Nephron progenitor cell (in vitro differentiated cells): ENCODE data around the gene HOXC6.

Experiments
- DNase-seq: peaks from one replicate; pipeline ENCODE4 v3.0.0; 2021
- H3K27ac Mint-ChIP-seq: 2 replicates; pipeline ENCODE4 v1.8.0; 2021; ENCODE audit warnings: mild to moderate bottlenecking, moderate library complexity, mixed read lengths
- H3K27me3 Mint-ChIP-seq: 2 replicates; pipeline ENCODE4 v1.8.0; 2021; ENCODE audit warnings: mild to moderate bottlenecking, low read depth, mixed read lengths; ENCODE audit not compliant: poor library complexity
- H3K36me3 Mint-ChIP-seq: 2 replicates; pipeline ENCODE4 v1.8.0; 2021; ENCODE audit warnings: low read depth, mixed read lengths
- H3K4me1 Mint-ChIP-seq: 2 replicates; pipeline ENCODE4 v1.8.0; 2021; ENCODE audit warnings: mixed read lengths
- H3K4me3 Mint-ChIP-seq: 2 replicates; pipeline ENCODE4 v1.8.0; 2021; ENCODE audit warnings: mild to moderate bottlenecking, moderate library complexity, mixed read lengths
- H3K9me3 Mint-ChIP-seq: 2 replicates; pipeline ENCODE4 v1.8.0; 2021; ENCODE audit warnings: mild to moderate bottlenecking, moderate library complexity, mixed read lengths
- CTCF ChIP-seq: fragments of 200-600 bp; sonication (generic); IDR thresholded peaks from 2 replicates; pipeline ENCODE4 v1.5.0; 2021; ENCODE audit warnings: antibody characterized with exemption

Gene HOXC6

GRCh38 chr12:53985692-53985993 lies 42.6 kb upstream of the HOXC6 start:
- Mint-ChIP-seq H3K4me3 (peak overlapping the region; percentile 98), H3K4me1 (peaks cover 78% of the 10 kb centered on the region), H3K27me3 (peaks cover 48% of the 10 kb centered on the region), H3K9me3 (no peaks in the 10 kb centered on the region), H3K36me3 (peaks cover 44% of the 10 kb centered on the region), H3K27ac (peak overlapping the region; percentile 96)
- no peak for TF ChIP-seq CTCF
- DNase-seq: no peak

DNA sequence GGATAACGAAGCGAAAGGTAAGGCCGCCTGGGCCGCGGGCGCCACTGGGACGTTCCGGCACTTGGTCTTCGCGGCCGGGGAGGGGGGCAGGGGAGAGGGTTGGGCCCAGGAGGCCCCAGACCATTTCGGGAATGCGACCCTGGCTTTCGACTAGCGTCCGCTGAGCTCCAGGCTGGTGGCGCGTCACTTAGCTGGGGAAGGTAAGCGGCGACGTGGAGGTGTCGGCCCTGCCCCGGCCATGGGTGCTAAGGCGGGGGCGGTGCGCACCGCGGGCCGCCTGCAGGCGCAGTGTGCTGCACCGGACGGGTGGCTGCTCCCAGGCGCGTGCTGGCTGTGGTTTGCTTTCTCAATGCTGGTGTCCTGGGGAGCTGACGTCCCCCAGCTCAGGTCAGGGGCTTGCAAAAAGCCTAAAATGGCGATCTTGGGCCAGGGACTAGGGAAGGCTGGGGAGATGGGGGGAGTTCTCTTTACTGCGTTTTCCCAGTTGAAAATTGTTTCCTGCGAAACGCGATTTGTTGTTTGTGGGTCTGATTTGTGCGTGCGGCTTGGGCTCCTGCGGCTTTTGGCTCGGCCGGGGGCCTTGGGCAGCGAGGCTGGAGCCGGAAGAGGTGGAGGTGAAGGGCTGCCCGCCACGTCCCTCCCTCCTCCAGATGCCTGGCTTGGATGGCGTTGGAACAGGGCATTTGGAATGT lies 42.1 kb upstream of the HOXC6 start:
- H3K27me3 Mint-ChIP-seq: peaks cover 45% of the 10 kb centered on the region

DNA sequence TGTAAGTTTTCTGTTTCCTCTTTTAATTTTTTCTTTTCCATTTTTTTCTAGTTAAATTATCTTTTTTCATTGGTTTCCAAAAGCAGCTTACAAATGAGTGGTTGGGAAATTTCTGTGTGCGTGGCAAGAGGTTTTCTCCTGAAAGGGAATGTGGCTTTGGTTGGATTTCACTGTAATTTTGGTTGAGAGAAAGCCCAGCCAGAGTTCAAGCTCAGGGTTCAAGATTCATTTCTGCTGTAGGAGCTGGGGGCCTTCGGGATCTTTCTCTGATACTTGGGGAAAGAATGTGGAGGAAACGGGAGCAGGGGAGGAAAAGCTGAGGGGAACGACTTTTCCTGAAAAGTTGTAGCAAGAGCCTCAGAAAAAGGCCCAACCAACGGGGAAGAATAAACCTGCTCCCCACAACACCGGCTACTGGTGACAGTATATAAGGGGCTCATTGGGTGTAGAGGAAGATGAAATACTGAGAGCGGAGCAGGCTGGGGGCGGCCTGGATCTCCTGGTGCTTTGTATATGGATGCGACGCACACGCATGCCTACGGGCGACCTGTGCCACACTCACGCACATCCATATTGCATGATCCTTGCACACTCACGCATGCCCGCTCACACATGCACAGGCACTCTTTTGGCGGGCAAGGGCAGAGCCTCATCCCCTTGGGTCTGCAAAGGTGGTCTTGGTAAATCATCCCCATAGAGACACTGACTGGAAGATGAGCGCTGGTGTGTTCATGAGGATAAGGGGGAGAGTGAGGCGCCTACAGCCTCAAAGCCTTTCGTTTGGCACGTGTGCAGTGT lies 41.4 kb upstream of the HOXC6 start:
- H3K4me3 Mint-ChIP-seq: peak overlapping the region; percentile 98
- peaks cover 38% of the 10 kb centered on the region for H3K27me3 Mint-ChIP-seq
- peaks cover 53% of the 10 kb centered on the region for H3K36me3 Mint-ChIP-seq
- no peak for TF ChIP-seq CTCF
- no peak for DNase-seq
- H3K9me3 Mint-ChIP-seq: no peaks in the 10 kb centered on the region
- peak overlapping the region; percentile 91 for H3K27ac Mint-ChIP-seq
- peaks cover 73% of the 10 kb centered on the region for H3K4me1 Mint-ChIP-seq

More for the DNA sequence above, 42.1 kb upstream of the HOXC6 start:
- H3K4me1 Mint-ChIP-seq: peaks cover 76% of the 10 kb centered on the region
- peak overlapping the region; percentile 96 for H3K27ac Mint-ChIP-seq
- no peak for TF ChIP-seq CTCF
- no peaks in the 10 kb centered on the region for H3K9me3 Mint-ChIP-seq
- H3K4me3 Mint-ChIP-seq: peak overlapping the region; percentile 98
- no peak for DNase-seq
- peaks cover 49% of the 10 kb centered on the region for H3K36me3 Mint-ChIP-seq

GRCh38 chr12:53987787-53988230 lies 40.4 kb upstream of the HOXC6 start:
- Mint-ChIP-seq H3K27me3 (peaks cover 33% of the 10 kb centered on the region), H3K4me1 (peaks cover 74% of the 10 kb centered on the region), H3K4me3 (peak overlapping the region; percentile 98), H3K27ac (peak overlapping the region; percentile 97), H3K9me3 (no peaks in the 10 kb centered on the region), H3K36me3 (peaks cover 62% of the 10 kb centered on the region)
- TF ChIP-seq CTCF: no peak
- no peak for DNase-seq

DNA sequence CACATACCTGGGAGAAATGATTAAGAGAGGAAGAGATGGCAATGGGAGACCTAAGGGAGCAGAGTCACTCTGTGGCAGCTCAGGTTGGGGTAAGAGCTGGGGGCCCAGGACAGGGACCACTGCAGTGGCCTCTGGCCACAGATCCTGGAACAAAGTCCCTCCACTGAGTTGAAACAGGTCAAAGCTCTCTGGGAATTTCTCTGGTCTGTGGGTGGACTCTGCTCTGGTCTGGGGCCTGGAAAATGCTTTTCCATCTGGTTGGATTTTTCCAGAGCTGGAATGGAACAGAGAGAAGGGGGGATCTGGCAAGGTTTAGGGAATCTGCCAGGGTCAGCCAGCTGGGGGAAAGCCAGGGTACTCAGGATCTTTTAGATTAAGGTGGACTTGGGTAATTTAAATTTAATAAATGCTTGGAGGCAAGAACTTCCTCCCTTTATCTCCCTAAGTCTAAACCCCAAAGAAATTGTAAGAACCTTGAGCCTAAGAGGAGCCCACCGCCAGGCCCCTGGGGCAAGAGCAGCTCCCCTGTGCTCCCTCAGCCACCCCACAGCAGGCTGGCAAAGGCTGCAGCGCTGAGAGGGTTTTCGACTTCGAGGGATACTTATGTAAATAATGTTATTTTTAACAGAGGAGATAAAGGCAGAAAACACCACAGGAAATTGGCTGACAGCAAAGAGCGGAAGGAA lies 39.6 kb upstream of the HOXC6 start:
- H3K27ac Mint-ChIP-seq: peak overlapping the region; percentile 97
- peaks cover 71% of the 10 kb centered on the region for H3K36me3 Mint-ChIP-seq
- DNase-seq: no peak
- no peak for TF ChIP-seq CTCF
- no peaks in the 10 kb centered on the region for H3K9me3 Mint-ChIP-seq
- peak overlapping the region; percentile 98 for H3K4me3 Mint-ChIP-seq
- peaks cover 73% of the 10 kb centered on the region for H3K4me1 Mint-ChIP-seq
- H3K27me3 Mint-ChIP-seq: peaks cover 31% of the 10 kb centered on the region
